Measurements from ENCODE around the gene CACFD1.
A peak's percentile ranks its signal among the peaks of the same experiment; 100 is the strongest.

Gene CACFD1

DNA sequence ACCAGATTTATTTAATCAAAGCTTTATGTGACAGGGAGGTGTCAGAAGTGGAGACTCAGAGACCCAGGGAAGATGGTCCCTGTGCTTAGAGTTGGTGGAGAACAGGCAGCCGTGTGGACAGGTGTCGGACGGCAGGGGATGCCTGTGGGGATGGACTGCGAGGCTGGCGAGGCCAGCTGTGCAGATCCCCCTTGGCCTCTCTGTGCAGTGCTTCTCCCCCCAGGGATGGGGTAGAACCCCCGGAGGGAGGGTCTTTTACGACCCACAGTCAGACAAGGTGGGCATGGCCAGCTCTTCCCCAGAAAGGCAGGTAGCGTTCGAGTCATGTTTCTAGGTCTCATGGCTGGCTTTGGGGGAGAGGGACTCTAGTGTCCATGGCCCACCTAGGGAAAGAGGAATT is 23.8 kb downstream of the CACFD1 start:
- H3K36me3 Mint-ChIP-seq (ENCODE audit: low read depth): no peaks in the 10 kb centered on the region
- peaks cover 7% of the 10 kb centered on the region for H3K4me1 Mint-ChIP-seq
- no peaks in the 10 kb centered on the region for H3K9me3 Mint-ChIP-seq
- no peak overlapping the region for H3K4me3 Mint-ChIP-seq
- no peak overlapping the region for H3K27ac Mint-ChIP-seq
- H3K27me3 Mint-ChIP-seq (ENCODE audit: low read depth): peaks cover 28% of the 10 kb centered on the region
- TF ChIP-seq, protein P1, sequence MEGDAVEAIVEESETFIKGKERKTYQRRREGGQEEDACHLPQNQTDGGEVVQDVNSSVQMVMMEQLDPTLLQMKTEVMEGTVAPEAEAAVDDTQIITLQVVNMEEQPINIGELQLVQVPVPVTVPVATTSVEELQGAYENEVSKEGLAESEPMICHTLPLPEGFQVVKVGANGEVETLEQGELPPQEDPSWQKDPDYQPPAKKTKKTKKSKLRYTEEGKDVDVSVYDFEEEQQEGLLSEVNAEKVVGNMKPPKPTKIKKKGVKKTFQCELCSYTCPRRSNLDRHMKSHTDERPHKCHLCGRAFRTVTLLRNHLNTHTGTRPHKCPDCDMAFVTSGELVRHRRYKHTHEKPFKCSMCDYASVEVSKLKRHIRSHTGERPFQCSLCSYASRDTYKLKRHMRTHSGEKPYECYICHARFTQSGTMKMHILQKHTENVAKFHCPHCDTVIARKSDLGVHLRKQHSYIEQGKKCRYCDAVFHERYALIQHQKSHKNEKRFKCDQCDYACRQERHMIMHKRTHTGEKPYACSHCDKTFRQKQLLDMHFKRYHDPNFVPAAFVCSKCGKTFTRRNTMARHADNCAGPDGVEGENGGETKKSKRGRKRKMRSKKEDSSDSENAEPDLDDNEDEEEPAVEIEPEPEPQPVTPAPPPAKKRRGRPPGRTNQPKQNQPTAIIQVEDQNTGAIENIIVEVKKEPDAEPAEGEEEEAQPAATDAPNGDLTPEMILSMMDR (IDR thresholded peaks at IDR 0.05; ENCODE audit: unreplicated experiment in 3 of 3): no peak

DNA sequence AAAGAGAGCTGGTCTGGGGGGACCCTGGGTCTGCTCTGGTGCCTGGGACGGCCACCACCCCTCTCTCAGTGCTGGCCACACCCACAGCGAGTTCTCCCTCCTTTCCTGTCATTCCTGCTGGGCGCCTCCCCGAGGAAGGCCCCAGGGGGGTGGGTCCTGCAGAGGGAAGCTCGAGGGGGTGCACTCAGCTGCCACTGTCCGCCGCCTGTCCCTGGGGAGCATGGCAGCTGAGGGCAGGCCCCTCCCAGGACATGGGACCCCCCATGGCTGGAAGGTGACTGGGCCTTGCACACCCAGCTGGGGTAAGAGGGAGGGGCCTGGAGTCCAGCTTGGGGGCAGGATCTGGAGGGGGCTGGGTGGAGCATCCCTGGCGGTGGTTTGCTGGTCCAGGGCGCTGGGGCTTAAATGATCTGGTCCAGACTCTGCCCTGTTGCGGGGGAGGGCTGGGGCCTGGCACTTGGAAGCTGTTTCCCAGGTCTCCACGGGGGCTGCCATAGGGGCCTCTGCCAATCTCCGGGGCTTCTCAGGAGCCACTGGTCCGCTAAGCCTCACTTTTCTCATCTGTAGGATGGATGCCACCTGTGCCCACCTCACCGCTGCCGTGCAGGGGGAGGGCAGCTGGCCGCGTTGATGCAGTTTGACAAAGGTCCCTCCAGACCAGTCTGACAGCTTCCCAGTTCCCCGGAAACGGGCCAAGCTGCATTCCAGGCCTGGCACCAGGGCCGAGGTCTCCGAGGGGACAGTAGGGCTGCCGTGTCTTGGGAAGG is 25.1 kb downstream of the CACFD1 start:
- TF ChIP-seq, protein P1 (IDR thresholded peaks at IDR 0.05; ENCODE audit: unreplicated experiment in 3 of 3): no peak
- Mint-ChIP-seq H3K9me3 (no peaks in the 10 kb centered on the region), H3K27ac (no peak overlapping the region), H3K4me3 (no peak overlapping the region), H3K36me3 (ENCODE audit: low read depth) (no peaks in the 10 kb centered on the region), H3K4me1 (peaks cover 13% of the 10 kb centered on the region), H3K27me3 (ENCODE audit: low read depth) (peaks cover 35% of the 10 kb centered on the region)

DNA sequence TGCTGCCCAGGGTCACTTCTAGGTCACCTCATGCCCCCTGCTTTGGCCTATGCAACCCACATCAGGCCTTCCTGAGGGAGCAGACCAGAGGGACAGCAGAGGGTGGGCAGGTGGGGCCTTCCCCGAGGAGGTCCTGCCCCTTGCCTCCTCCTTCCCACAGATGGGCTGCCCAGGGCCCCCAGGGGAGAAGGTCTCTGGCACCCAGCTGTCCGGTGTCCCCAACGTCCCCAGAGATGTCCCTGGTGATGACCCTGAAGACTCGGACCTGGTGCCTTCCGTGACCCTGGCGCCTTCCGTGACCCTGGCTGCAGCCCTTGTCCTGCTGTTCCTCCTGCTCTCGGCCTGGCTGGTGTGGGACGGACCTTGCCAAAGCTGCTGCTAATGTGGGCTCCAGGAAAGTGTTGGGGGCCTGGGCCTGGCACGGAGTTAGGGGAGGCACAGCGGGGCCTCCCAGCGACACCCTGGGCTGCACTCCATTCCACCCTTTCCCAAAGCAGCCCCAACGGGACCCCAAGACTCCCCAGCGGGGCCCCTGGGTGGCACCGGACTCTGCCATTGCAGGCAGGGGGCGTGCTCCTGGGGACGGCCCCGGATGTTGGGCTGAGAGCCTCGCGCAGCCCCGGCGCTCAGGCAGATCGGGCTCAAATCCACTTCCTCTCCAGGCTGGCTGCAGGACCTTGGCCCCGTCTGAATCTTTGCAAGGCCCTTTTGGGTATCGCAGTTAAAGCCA is 25.9 kb downstream of the CACFD1 start:
- TF ChIP-seq, protein P1 (IDR thresholded peaks at IDR 0.05; ENCODE audit: unreplicated experiment in 3 of 3): no peak
- H3K9me3 Mint-ChIP-seq: no peaks in the 10 kb centered on the region
- H3K36me3 Mint-ChIP-seq (ENCODE audit: low read depth): no peaks in the 10 kb centered on the region

DNA sequence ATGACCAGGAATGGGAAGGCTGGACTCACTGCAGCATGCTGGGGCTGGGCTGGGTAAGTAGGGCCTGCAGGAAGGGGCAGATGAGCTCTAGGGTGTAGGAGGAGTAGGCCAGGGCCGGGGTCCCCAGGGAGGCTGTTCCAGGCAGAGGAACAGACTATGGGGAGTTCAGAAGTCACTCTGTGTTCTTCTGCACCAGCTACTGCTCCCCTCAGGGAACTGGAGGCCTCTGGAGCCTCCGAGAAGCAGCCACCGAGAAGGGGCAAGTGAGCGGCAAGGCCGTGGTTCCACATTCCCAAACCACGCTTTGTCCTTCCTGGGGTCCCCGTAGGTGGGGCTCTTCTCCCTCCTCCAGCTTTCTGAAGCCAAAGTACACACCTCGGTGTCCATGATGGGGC is 27.6 kb downstream of the CACFD1 start:
- Mint-ChIP-seq H3K9me3 (no peaks in the 10 kb centered on the region), H3K27me3 (ENCODE audit: low read depth) (peaks cover 21% of the 10 kb centered on the region), H3K4me1 (peaks cover 20% of the 10 kb centered on the region), H3K4me3 (no peak overlapping the region), H3K27ac (no peak overlapping the region), H3K36me3 (ENCODE audit: low read depth) (no peaks in the 10 kb centered on the region)
- TF ChIP-seq, protein P1 (IDR thresholded peaks at IDR 0.05; ENCODE audit: unreplicated experiment in 3 of 3): no peak

More for the DNA sequence above, 25.9 kb downstream of the CACFD1 start:
- Mint-ChIP-seq H3K4me3 (no peak overlapping the region), H3K27ac (no peak overlapping the region), H3K4me1 (peaks cover 13% of the 10 kb centered on the region), H3K27me3 (ENCODE audit: low read depth) (peaks cover 35% of the 10 kb centered on the region)

DNA sequence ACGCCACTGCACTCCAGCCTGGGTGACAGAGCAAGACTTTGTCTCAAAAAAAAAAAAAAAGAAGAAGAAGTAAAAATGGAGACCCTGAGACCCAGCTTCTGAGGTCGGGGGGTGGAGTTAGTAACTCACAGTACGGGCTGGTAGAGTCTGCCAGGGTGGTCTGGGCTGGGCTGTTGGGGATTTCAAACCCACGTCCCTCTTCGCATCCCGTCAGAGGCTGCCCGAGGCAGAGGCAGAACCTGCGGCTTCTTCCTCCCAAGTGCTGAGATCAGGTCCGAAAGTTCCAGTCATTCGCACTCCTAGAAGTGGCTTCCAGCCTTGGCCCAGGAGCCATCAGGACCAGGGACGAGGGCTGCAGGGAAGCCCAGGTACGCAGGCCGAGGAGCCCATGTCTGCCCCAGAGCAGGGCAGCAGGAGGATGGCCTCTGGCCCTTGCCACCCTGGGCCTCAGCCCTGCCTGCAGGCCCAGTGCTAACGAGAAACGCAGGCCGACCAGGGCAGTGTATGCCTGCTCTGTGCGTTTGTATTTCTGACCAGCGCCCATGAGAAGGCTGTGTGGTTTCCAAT is 29.0 kb downstream of the CACFD1 start:
- no peak overlapping the region for H3K4me3 Mint-ChIP-seq
- H3K27me3 Mint-ChIP-seq (ENCODE audit: low read depth): peaks cover 14% of the 10 kb centered on the region
- TF ChIP-seq, protein P1 (IDR thresholded peaks at IDR 0.05; ENCODE audit: unreplicated experiment in 3 of 3): no peak
- H3K36me3 Mint-ChIP-seq (ENCODE audit: low read depth): no peaks in the 10 kb centered on the region
- H3K9me3 Mint-ChIP-seq: no peaks in the 10 kb centered on the region
- peak overlapping the region in 2 of 3 experiments; percentile 55 to 58 for H3K27ac Mint-ChIP-seq
- H3K4me1 Mint-ChIP-seq: peaks cover 32% of the 10 kb centered on the region
